Glutamatergic neuron (in vitro differentiated cells): ENCODE results near the gene FBLN1. TPM values are rescaled to one million over a fixed set of nuclear protein-coding genes. Genes with fewer than 3 reads are reported as not detected.
A peak's percentile ranks its signal among the peaks of the same experiment; 100 is the strongest.
"Not testable (repeated sequence)": the region's sequence is repeated elsewhere in the genome, so short reads cannot be mapped to it uniquely, and the experiment has no call there.

Source experiments
- DNase-seq: peaks from one replicate; pipeline ENCODE4 v3.0.0; 2022
- H3K27ac Mint-ChIP-seq: one replicate; pipeline ENCODE4 v1.8.0; 2020; ENCODE audit warnings: mild to moderate bottlenecking, mixed read lengths, inconsistent platforms; ENCODE audit not compliant: unreplicated experiment
- H3K27me3 Mint-ChIP-seq: one replicate; pipeline ENCODE4 v1.8.0; 2020; ENCODE audit warnings: mild to moderate bottlenecking, moderate library complexity, mixed read lengths, inconsistent platforms; ENCODE audit not compliant: unreplicated experiment
- H3K36me3 Mint-ChIP-seq: one replicate; pipeline ENCODE4 v1.8.0; 2020; ENCODE audit warnings: mild to moderate bottlenecking, mixed read lengths, inconsistent platforms; ENCODE audit not compliant: unreplicated experiment
- H3K4me1 Mint-ChIP-seq: one replicate; pipeline ENCODE4 v1.8.0; 2020; ENCODE audit warnings: mild to moderate bottlenecking, low read depth, mixed read lengths, inconsistent platforms; ENCODE audit not compliant: unreplicated experiment
- H3K4me3 Mint-ChIP-seq: one replicate; pipeline ENCODE4 v1.8.0; 2020; ENCODE audit warnings: mild to moderate bottlenecking, mixed read lengths, inconsistent platforms; ENCODE audit not compliant: unreplicated experiment
- H3K9me3 Mint-ChIP-seq: one replicate; pipeline ENCODE4 v1.8.0; 2020; ENCODE audit warnings: mild to moderate bottlenecking, moderate library complexity, mixed read lengths, inconsistent platforms; ENCODE audit not compliant: unreplicated experiment
- total RNA-seq: library from RNA; stranded (reverse); fragmentation: NEBNext Ultra II Directional; extraction: Animal tissue kit (Norgen Biotek cat#: 25700); gene quantifications from one replicate; pipeline ENCODE4 v1.2.1, GENCODE V29; 2021; ENCODE audit not compliant: unreplicated experiment
- TF ChIP-seq, protein P1 (sequence below): fragments of 200-600 bp; sonication (generic); IDR thresholded peaks from one replicate; pipeline ENCODE4 v1.5.0; 2021; ENCODE audit not compliant: partially characterized antibody, unreplicated experiment

FBLN1 gene
- total RNA-seq, 1 donor from 2014 or later, result 184 TPM

DNA sequence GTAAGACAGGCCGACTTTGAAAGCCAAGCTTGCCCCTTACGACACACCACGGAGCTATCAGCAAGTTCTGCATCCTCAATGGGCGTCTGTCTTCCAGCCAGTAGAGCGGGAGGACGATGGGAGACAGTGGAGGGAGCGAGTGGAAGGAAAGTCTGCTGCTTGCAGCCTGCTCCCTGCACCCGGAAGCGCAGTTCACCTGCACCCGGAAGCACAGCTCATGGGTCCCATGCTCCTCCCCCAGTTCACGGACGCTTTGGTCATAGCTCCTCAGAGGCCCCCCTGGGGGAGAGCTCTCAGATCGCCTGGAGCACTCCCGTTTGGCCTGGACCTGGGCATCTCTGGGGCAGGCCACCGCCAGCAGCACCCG is 51.3 kb downstream of the FBLN1 start:
- Mint-ChIP-seq H3K36me3 (peaks cover 17% of the 10 kb centered on the region), H3K9me3 (peaks cover 10% of the 10 kb centered on the region), H3K4me3 (no peak overlapping the region), H3K4me1 (peaks cover 13% of the 10 kb centered on the region), H3K27ac (peak overlapping the region; percentile 20), H3K27me3 (peaks cover 5% of the 10 kb centered on the region)
- TF ChIP-seq, protein P1, sequence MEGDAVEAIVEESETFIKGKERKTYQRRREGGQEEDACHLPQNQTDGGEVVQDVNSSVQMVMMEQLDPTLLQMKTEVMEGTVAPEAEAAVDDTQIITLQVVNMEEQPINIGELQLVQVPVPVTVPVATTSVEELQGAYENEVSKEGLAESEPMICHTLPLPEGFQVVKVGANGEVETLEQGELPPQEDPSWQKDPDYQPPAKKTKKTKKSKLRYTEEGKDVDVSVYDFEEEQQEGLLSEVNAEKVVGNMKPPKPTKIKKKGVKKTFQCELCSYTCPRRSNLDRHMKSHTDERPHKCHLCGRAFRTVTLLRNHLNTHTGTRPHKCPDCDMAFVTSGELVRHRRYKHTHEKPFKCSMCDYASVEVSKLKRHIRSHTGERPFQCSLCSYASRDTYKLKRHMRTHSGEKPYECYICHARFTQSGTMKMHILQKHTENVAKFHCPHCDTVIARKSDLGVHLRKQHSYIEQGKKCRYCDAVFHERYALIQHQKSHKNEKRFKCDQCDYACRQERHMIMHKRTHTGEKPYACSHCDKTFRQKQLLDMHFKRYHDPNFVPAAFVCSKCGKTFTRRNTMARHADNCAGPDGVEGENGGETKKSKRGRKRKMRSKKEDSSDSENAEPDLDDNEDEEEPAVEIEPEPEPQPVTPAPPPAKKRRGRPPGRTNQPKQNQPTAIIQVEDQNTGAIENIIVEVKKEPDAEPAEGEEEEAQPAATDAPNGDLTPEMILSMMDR, result peak; percentile 58
- no peak for DNase-seq

DNA sequence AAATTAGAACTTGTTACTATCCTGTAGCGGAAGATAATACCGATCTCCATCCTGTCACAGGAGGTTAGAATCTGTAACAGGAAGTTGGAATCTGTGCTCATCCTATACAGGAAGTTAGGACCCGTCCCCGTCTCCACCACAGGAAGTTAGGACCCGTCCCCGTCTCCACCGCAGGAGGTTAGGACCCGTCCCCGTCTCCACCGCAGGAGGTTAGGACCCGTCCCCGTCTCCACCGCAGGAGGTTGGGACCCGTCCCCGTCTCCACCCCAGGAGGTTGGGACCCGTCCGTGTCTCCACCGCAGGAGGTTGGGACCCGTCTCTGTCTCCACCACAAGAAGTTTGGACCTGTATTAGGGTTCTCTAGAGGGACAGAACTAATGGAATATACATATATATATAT is 52.2 kb downstream of the FBLN1 start:
- TF ChIP-seq, protein P1, result no peak
- Mint-ChIP-seq H3K4me1 (peaks cover 13% of the 10 kb centered on the region), H3K27me3 (peaks cover 6% of the 10 kb centered on the region), H3K4me3 (no peak overlapping the region), H3K9me3 (peaks cover 12% of the 10 kb centered on the region), H3K27ac (no peak overlapping the region), H3K36me3 (peaks cover 25% of the 10 kb centered on the region)
- no peak for DNase-seq

DNA sequence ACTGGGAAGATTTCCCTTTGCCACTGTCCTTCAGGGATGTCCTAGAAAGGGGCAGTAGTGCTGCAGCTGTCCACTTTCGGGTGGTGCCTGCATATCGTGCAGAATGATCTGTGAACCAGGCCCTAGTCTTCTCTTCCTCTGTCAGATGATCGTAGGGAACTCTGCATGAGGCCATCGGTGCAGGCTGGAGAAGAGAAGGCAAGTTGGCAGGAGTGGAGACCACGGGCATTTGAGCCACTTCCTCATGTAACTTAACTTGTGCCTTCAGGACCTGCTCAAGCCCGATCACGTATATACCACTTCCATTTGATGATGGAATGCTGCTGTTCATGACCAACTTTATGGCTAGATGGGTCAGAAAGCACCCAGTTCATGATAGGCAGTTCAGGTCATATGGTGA is 55.2 kb downstream of the FBLN1 start:
- H3K27me3 Mint-ChIP-seq, H3K27ac Mint-ChIP-seq, DNase-seq, H3K4me3 Mint-ChIP-seq, H3K4me1 Mint-ChIP-seq: not testable (repeated sequence)
- Mint-ChIP-seq H3K9me3 (peaks cover 22% of the 10 kb centered on the region), H3K36me3 (peaks cover 50% of the 10 kb centered on the region)

DNA sequence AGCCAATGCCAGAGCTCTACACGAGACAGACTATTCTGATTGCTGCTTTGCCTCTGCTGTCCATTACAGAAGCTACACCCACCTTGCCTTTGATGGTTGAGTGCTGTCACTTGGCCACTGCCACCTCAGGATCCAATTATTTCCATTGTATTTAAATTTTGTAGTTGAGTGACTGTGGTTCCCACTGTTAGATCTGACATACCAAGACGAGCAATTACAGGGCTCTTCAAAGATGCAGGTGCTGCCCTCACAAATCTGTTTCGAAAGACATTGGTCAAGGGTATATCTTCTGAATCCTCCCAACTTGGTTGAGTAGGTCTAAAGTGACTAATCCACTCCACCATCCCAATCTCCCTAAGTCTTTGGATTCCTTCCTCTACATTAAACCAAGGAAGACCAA is 57.4 kb downstream of the FBLN1 start:
- not testable (repeated sequence) for H3K4me3 Mint-ChIP-seq, DNase-seq, H3K27me3 Mint-ChIP-seq, H3K4me1 Mint-ChIP-seq, H3K27ac Mint-ChIP-seq
- peaks cover 25% of the 10 kb centered on the region for H3K9me3 Mint-ChIP-seq
- H3K36me3 Mint-ChIP-seq, result peaks cover 57% of the 10 kb centered on the region

DNA sequence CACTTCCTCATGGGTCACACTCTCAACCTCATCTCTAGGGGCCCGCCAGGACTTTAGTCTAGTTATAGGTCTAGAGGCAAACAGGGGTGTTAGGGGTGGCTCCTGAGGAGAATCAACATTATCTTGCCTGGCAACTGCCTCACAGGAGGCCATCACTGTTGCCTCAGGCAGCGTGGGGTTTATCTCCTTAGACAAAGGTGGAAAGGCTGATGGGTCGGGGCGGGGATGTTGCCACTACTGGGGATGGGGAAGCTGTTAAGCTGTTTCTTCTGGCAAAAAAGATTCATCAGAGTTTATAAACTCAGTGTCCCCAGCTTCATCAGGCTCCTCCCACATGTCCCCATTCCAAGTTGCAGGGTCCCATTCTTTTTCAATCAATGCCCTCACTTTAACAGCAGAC is 58.1 kb downstream of the FBLN1 start:
- not testable (repeated sequence) for H3K4me3 Mint-ChIP-seq, H3K4me1 Mint-ChIP-seq, H3K27me3 Mint-ChIP-seq, DNase-seq, H3K27ac Mint-ChIP-seq
- H3K9me3 Mint-ChIP-seq, result peaks cover 23% of the 10 kb centered on the region
- peaks cover 57% of the 10 kb centered on the region for H3K36me3 Mint-ChIP-seq

DNA sequence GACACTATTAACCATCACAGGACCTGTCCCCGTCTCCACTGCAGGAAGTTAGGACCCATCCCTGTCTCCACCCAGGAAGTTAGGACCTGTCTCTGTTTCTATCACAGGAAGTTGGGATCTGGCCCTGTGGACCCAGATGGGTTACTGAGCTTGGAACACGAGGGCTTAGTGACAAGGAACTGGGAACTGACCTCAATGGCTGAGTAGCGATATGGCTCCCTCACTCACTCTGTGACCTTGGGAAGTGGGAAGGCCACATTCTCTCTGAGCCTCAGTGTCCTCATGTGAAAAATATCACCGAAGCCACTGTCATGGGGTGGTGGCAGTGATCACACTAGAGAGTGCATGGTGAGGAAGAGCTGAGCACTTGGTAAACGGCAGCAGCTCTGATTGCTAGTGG is 59.4 kb downstream of the FBLN1 start:
- peaks cover 57% of the 10 kb centered on the region for H3K36me3 Mint-ChIP-seq
- peaks cover 6% of the 10 kb centered on the region for H3K27me3 Mint-ChIP-seq
- TF ChIP-seq, protein P1, result no peak
- H3K9me3 Mint-ChIP-seq, result peaks cover 23% of the 10 kb centered on the region
- H3K4me3 Mint-ChIP-seq, result no peak overlapping the region
- no peaks in the 10 kb centered on the region for H3K4me1 Mint-ChIP-seq
- H3K27ac Mint-ChIP-seq, result no peak overlapping the region
- no peak for DNase-seq
